H9 (cell line): Measurements from ENCODE around the gene ASIC3. TPM values are rescaled to one million over a fixed set of nuclear protein-coding genes. Genes with fewer than 3 reads are reported as not detected.

Experiments used
- DNase-seq: peaks from one replicate; pipeline ENCODE4 v3.0.0-alpha.2; 2017
- H2AFZ ChIP-seq: one replicate; pipeline ENCODE4 v1.6.1; 2013; ENCODE audit warnings: mild to moderate bottlenecking, low read length, control low read depth, moderate library complexity
- H2AK5ac ChIP-seq: 2 replicates; pipeline ENCODE4 v1.6.1; 2013; ENCODE audit warnings: low read length, control low read depth, mixed read lengths; ENCODE audit not compliant: insufficient read length
- H2BK120ac ChIP-seq: one replicate; pipeline ENCODE4 v1.6.1; 2013; ENCODE audit warnings: low read depth, mild to moderate bottlenecking, low read length, control low read depth, inconsistent platforms; ENCODE audit not compliant: poor library complexity, severe bottlenecking
- H2BK12ac ChIP-seq: 2 replicates; pipeline ENCODE4 v1.6.1; 2013; ENCODE audit warnings: low read length, control low read depth, mixed read lengths, low read depth; ENCODE audit not compliant: insufficient read length
- H2BK15ac ChIP-seq: 2 replicates; pipeline ENCODE4 v1.6.1; 2013; ENCODE audit warnings: low read depth, low read length, control low read depth
- H2BK20ac ChIP-seq: one replicate; pipeline ENCODE4 v1.6.1; 2013; ENCODE audit warnings: low read depth, mild to moderate bottlenecking, low read length, control low read depth, inconsistent platforms; ENCODE audit not compliant: poor library complexity, severe bottlenecking
- H2BK5ac ChIP-seq: 2 replicates; pipeline ENCODE4 v1.6.1; 2013; ENCODE audit warnings: low read length, control low read depth, mixed read lengths; ENCODE audit not compliant: insufficient read length
- H3K14ac ChIP-seq: 2 replicates; pipeline ENCODE4 v1.6.1; 2013; ENCODE audit warnings: low read length, control low read depth; ENCODE audit not compliant: insufficient read depth
- H3K18ac ChIP-seq: 2 replicates; pipeline ENCODE4 v1.6.1; 2013; ENCODE audit warnings: low read depth, mild to moderate bottlenecking, mixed read lengths, low read length, control low read depth; ENCODE audit not compliant: insufficient read length
- H3K23ac ChIP-seq: 2 replicates; pipeline ENCODE4 v1.6.1; 2013; ENCODE audit warnings: low read length, control low read depth, mixed read lengths, low read depth; ENCODE audit not compliant: insufficient read length
- H3K23me2 ChIP-seq: 2 replicates; pipeline ENCODE4 v1.6.1; 2013; ENCODE audit warnings: low read depth, mild to moderate bottlenecking, mixed read lengths, low read length, control low read depth; ENCODE audit not compliant: insufficient read length, poor library complexity, severe bottlenecking
- H3K27ac ChIP-seq: 2 replicates; pipeline ENCODE4 v1.5.1; 2013; ENCODE audit warnings: low read length, control low read depth, mixed read lengths, low read depth; ENCODE audit not compliant: insufficient read length
- H3K27me3 ChIP-seq: 2 replicates; pipeline ENCODE4 v1.6.1; 2013; ENCODE audit warnings: low read length, control low read depth, inconsistent platforms; ENCODE audit not compliant: insufficient read depth
- H3K4ac ChIP-seq: 2 replicates; pipeline ENCODE4 v1.6.1; 2013; ENCODE audit warnings: low read depth, mild to moderate bottlenecking, control low read depth, inconsistent platforms, low read length, moderate library complexity
- H3K4me1 ChIP-seq: 2 replicates; pipeline ENCODE4 v1.6.1; 2013; ENCODE audit warnings: low read length, control low read depth, inconsistent platforms; ENCODE audit not compliant: insufficient read depth
- H3K4me2 ChIP-seq: 2 replicates; pipeline ENCODE4 v1.6.1; 2013; ENCODE audit warnings: low read length, control low read depth, mixed read lengths; ENCODE audit not compliant: insufficient read length, insufficient read depth
- H3K56ac ChIP-seq: 2 replicates; pipeline ENCODE4 v1.6.1; 2013; ENCODE audit warnings: low read depth, mild to moderate bottlenecking, mixed read lengths, low read length, control low read depth; ENCODE audit not compliant: insufficient read length
- H3K79me1 ChIP-seq: 2 replicates; pipeline ENCODE4 v1.6.1; 2013; ENCODE audit warnings: low read depth, mild to moderate bottlenecking, moderate library complexity, low read length, control low read depth, inconsistent platforms; ENCODE audit not compliant: insufficient read depth, poor library complexity, severe bottlenecking
- H3K79me2 ChIP-seq: 2 replicates; pipeline ENCODE4 v1.6.1; 2013; ENCODE audit warnings: low read length, control low read depth, inconsistent platforms; ENCODE audit not compliant: insufficient read depth
- H3K9ac ChIP-seq: 2 replicates; pipeline ENCODE4 v1.6.1; 2013; ENCODE audit warnings: low read length, control low read depth, mixed read lengths; ENCODE audit not compliant: insufficient read length; ENCODE audit errors: extremely low read depth
- H3K9me3 ChIP-seq: one replicate; pipeline ENCODE4 v1.6.1; 2013; ENCODE audit warnings: low read depth, low read length, inconsistent platforms; ENCODE audit not compliant: control insufficient read depth
- H3T11ph ChIP-seq: one replicate; pipeline ENCODE4 v1.6.1; 2013; ENCODE audit warnings: mild to moderate bottlenecking, low read length, control low read depth, inconsistent platforms
- H4K20me1 ChIP-seq: one replicate; pipeline ENCODE4 v1.6.1; 2013; ENCODE audit not compliant: control insufficient read depth, insufficient read length, insufficient read depth
- H4K5ac ChIP-seq: 2 replicates; pipeline ENCODE4 v1.6.1; 2013; ENCODE audit warnings: low read depth, mild to moderate bottlenecking, mixed read lengths, low read length, control low read depth; ENCODE audit not compliant: insufficient read length
- H4K8ac ChIP-seq: replicated peaks from 2 replicates; pipeline ENCODE4 v1.6.1; 2013; ENCODE audit warnings: low read length, control low read depth, mixed read lengths, low read depth; ENCODE audit not compliant: insufficient read length
- H4K91ac ChIP-seq: 2 replicates; pipeline ENCODE4 v1.6.1; 2013; ENCODE audit warnings: low read depth, mild to moderate bottlenecking, moderate library complexity, mixed read lengths, low read length, control low read depth; ENCODE audit not compliant: insufficient read length
- H3K27ac Mint-ChIP-seq, 3 experiments: 2 replicates in 2 of 3; 3 replicates in 1 of 3; pipeline ENCODE4 v1.8.0; 2020 to 2021; ENCODE audit warnings: mixed read lengths in 3 of 3, mild to moderate bottlenecking in 1 of 3, moderate library complexity in 1 of 3
- H3K27me3 Mint-ChIP-seq: 2 replicates; pipeline ENCODE4 v1.8.0; 2021; ENCODE audit warnings: low read depth, mild to moderate bottlenecking, moderate library complexity, mixed read lengths
- H3K36me3 Mint-ChIP-seq, 3 experiments: 2 replicates in 2 of 3; 3 replicates in 1 of 3; pipeline ENCODE4 v1.8.0; 2020 to 2021; ENCODE audit warnings: low read depth in 3 of 3, mixed read lengths in 3 of 3; ENCODE audit not compliant: insufficient read depth in 1 of 3
- H3K4me1 Mint-ChIP-seq, 2 experiments: 2 replicates each; pipeline ENCODE4 v1.8.0; 2020; ENCODE audit warnings: mixed read lengths in 2 of 2
- H3K4me3 Mint-ChIP-seq, 2 experiments: 2 replicates in 1 of 2; 3 replicates in 1 of 2; pipeline ENCODE4 v1.8.0; 2020 to 2021; ENCODE audit warnings: mild to moderate bottlenecking in 2 of 2, mixed read lengths in 2 of 2, moderate library complexity in 1 of 2
- H3K9me3 Mint-ChIP-seq, 2 experiments: 2 replicates in 1 of 2; 3 replicates in 1 of 2; pipeline ENCODE4 v1.8.0; 2020; ENCODE audit warnings: mild to moderate bottlenecking in 2 of 2, mixed read lengths in 2 of 2, moderate library complexity in 1 of 2
- CTCF ChIP-seq: fragments of 200-600 bp; sonication (generic); conservative IDR thresholded peaks from 3 replicates; pipeline ENCODE4 v1.8.0; 2021; ENCODE audit warnings: antibody characterized with exemption, mild to moderate bottlenecking
- WGBS: extraction: QIAGEN DNeasy Blood & Tissue Kit; methylation state at CpG from one replicate; pipeline ENCODE4 v1.1.7; 2013; ENCODE audit warnings: missing lambda C conversion rate, low lambda C conversion rate, mixed read lengths; ENCODE audit not compliant: insufficient read length; ENCODE audit errors: extremely low coverage; 5-methylcytosine and 5-hydroxymethylcytosine counted together
- total RNA-seq: library from RNA; stranded (reverse); gene quantifications from 2 replicates; pipeline ENCODE4 v1.2.1, GENCODE V29; 2021

Gene ASIC3
- total RNA-seq, 1 experiment from 2014 or later = 1.7 TPM

GRCh38 chr7:151056666-151057505, 8.6 kb downstream of the ASIC3 start:
- Histone ChIP-seq H3K79me1 (no peaks in the 10 kb centered on the region), H4K8ac (no peak overlapping the region), H3K14ac (no peak overlapping the region), H3K18ac (no peak overlapping the region), H3K27me3 (no peaks in the 10 kb centered on the region; the same call in 1 of the 2 replicates), H3T11ph (no peak overlapping the region), H3K9ac (no peak overlapping the region), H3K79me2 (no peaks in the 10 kb centered on the region), H2AK5ac (no peak overlapping the region), H3K23me2 (peaks cover 33% of the 10 kb centered on the region), H4K91ac (no peak overlapping the region), H4K5ac (no peak overlapping the region), H2BK120ac (no peak overlapping the region), H3K56ac (no peak overlapping the region), H2BK20ac (no peak overlapping the region), H3K4ac (no peak overlapping the region), H3K9me3 (no peaks in the 10 kb centered on the region), H2BK12ac (no peak overlapping the region), H3K27ac (no peak overlapping the region), H2AFZ (no peak overlapping the region), H3K4me1 (peaks cover 8% of the 10 kb centered on the region), H3K4me2 (peak overlapping the region; percentile 81), H2BK5ac (no peak overlapping the region), H3K23ac (no peak overlapping the region), H4K20me1 (no peaks in the 10 kb centered on the region), H2BK15ac (no peak overlapping the region)
- Mint-ChIP-seq H3K27ac (peak overlapping the region in 1 of 3 experiments; percentile 56; a peak in 2 of 7 replicates), H3K27me3 (peaks cover 32% of the 10 kb centered on the region), H3K4me1 (peaks cover 34 to 45% of the 10 kb centered on the region in 2 experiments), H3K9me3 (no peaks in the 10 kb centered on the region; a peak in 1 of 5 replicates), H3K4me3 (peak overlapping the region; percentile 78 to 91), H3K36me3 (peaks cover 0 to 11% (median 0%) of the 10 kb centered on the region in 3 experiments; a peak in 3 of 7 replicates)
- peak; percentile 70 for DNase-seq
- no CpG with 5 or more reads among the region's 29 CpGs for WGBS
- TF ChIP-seq CTCF = peak; percentile 48; the same call in 2 of the 3 replicates
